Stomach (tissue), 9 donors: ENCODE data around the gene CAPN8. TPM values are rescaled to one million over a fixed set of nuclear protein-coding genes. Genes with fewer than 3 reads are reported as not detected.

Experiments used
- DNase-seq, 2 donors: peaks; one replicate each; pipeline versions ENCODE4 v3.0.0 to v3.0.0-alpha.2; 2013 to 2019
- H3K27ac ChIP-seq, 5 donors: fragments of 200-600 bp in 4 of 5; sonication (generic) in 4 of 5; one replicate each; pipeline ENCODE4 v1.5.1; 2013 to 2019; ENCODE audit warnings: mild to moderate bottlenecking in 1 of 5, moderate library complexity in 1 of 5
- H3K27me3 ChIP-seq, 3 donors: fragments of 200-600 bp; sonication (generic); one replicate each; pipeline ENCODE4 v1.5.1; 2017 to 2019; ENCODE audit warnings: mixed run types in 1 of 3
- H3K36me3 ChIP-seq, 4 donors: fragments of 200-600 bp; sonication (generic); 1 replicate in 3 of 4; 2 replicates in 1 of 4; pipeline ENCODE4 v1.5.1; 2016 to 2019
- H3K4me1 ChIP-seq, 4 donors: fragments of 200-600 bp; sonication (generic); one replicate each; pipeline ENCODE4 v1.5.1; 2016 to 2019
- H3K4me3 ChIP-seq, 4 donors: fragments of 200-600 bp; sonication (generic) in 3 of 4; one replicate each; pipeline ENCODE4 v1.5.1; 2016 to 2019; ENCODE audit warnings: mild to moderate bottlenecking in 1 of 4
- H3K9me3 ChIP-seq, 4 donors: fragments of 200-600 bp; sonication (generic); one replicate each; pipeline ENCODE4 v1.5.1; 2016 to 2019
- EP300 ChIP-seq: sonication (generic); formaldehyde crosslinking; IDR thresholded peaks from one replicate; pipeline ENCODE4 v1.6.1; 2017; ENCODE audit warnings: antibody characterized with exemption
- POLR2A ChIP-seq, 4 donors: fragments of 450-650 bp; IDR thresholded peaks; one replicate each; pipeline ENCODE4 v1.6.1; 2016; ENCODE audit warnings: antibody characterized with exemption in 4 of 4, control low read depth in 2 of 4, mild to moderate bottlenecking in 1 of 4, moderate library complexity in 1 of 4
- POLR2AphosphoS5 ChIP-seq, 3 donors: sonication (generic); formaldehyde crosslinking; IDR thresholded peaks; one replicate each; pipeline ENCODE4 v1.6.1; 2016; ENCODE audit warnings: antibody characterized with exemption in 3 of 3
- WGBS, 5 donors: extraction: QIAGEN DNeasy Blood & Tissue Kit in 3 of 5; methylation state at CpG; one replicate each; pipeline versions ENCODE4 v1.1.5 to v1.1.7; 2013 to 2018; 5-methylcytosine and 5-hydroxymethylcytosine counted together
- intact Hi-C: fragments of 100-400 bp; cut with DNase I; formaldehyde crosslinking; loops from one replicate; pipeline ENCODE4 v1.15.1; 2023; ENCODE audit warnings: low total_unique reads
- polyA plus RNA-seq, 3 donors: library from polyadenylated mRNA; stranded (reverse); fragments of 200-250 nt; gene quantifications; one replicate each; pipeline ENCODE4 v1.2.3, GENCODE V29; 2013
- total RNA-seq, 5 donors: library from RNA; depleted of rRNA; stranded (reverse); fragments of >200 nt; gene quantifications; one replicate each; pipeline versions ENCODE4 v1.1.0 to v1.2.3, GENCODE V29; 2014 to 2016
- TF ChIP-seq, protein P1 (sequence below), 7 experiments: fragments of 450-650 bp in 4 of 7; fragments of 200-600 bp in 3 of 7; sonication (generic) in 3 of 7; IDR thresholded peaks; one replicate each; pipeline ENCODE4 v1.5.1; 2016 to 2019; ENCODE audit warnings: antibody characterized with exemption in 7 of 7, control low read depth in 2 of 7, mild to moderate bottlenecking in 1 of 7
- donor health status: healthy with polysubstance abuse.
- donor health status: Bipolar disorder and iron deficiency.
- donor health status: healthy.

Gene CAPN8
- total and polyA plus RNA-seq, 8 donors: 28.3 to 581 (median 134) TPM

DNA sequence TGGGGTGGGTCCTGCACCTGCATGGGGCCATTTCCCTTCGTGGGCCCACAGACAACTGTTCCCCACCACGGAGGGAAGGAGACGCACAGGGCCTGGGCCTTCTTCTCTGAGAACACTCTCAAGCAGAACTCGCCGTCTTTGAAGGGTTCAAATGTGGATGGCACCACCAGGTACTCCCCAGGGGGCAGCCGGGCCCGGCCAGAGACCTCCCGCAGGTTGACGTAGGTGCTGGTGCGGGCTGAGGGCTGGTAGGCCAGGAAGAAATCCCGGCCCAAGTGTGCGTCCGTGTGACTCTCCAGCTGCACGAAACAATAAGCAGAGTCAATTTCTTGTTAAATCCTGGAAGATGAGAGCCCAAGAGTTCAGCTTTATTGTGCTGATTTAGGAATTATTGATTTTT lies 56.4 kb downstream of the CAPN8 start:
- 90 to 97% (median 95%) methylated on average over 14 of the region's 14 CpGs for WGBS, 5 donors
- no peak for DNase-seq
- H3K9me3 ChIP-seq: no peaks in the 10 kb centered on the region
- peaks cover 0 to 27% (median 1%) of the 10 kb centered on the region in 4 donors for H3K36me3 ChIP-seq
- no peak for TF ChIP-seq POLR2A (IDR thresholded peaks at IDR 0.05)
- no peak for TF ChIP-seq POLR2AphosphoS5 (IDR thresholded peaks at IDR 0.05)
- TF ChIP-seq EP300: no peak
- TF ChIP-seq, protein P1, sequence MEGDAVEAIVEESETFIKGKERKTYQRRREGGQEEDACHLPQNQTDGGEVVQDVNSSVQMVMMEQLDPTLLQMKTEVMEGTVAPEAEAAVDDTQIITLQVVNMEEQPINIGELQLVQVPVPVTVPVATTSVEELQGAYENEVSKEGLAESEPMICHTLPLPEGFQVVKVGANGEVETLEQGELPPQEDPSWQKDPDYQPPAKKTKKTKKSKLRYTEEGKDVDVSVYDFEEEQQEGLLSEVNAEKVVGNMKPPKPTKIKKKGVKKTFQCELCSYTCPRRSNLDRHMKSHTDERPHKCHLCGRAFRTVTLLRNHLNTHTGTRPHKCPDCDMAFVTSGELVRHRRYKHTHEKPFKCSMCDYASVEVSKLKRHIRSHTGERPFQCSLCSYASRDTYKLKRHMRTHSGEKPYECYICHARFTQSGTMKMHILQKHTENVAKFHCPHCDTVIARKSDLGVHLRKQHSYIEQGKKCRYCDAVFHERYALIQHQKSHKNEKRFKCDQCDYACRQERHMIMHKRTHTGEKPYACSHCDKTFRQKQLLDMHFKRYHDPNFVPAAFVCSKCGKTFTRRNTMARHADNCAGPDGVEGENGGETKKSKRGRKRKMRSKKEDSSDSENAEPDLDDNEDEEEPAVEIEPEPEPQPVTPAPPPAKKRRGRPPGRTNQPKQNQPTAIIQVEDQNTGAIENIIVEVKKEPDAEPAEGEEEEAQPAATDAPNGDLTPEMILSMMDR (IDR thresholded peaks at IDR 0.05): no peak
- no peak overlapping the region for H3K27ac ChIP-seq
- intact Hi-C loops: no loop called here
- H3K4me3 ChIP-seq: no peak overlapping the region
- H3K4me1 ChIP-seq: no peaks in the 10 kb centered on the region
- no peaks in the 10 kb centered on the region for H3K27me3 ChIP-seq

DNA sequence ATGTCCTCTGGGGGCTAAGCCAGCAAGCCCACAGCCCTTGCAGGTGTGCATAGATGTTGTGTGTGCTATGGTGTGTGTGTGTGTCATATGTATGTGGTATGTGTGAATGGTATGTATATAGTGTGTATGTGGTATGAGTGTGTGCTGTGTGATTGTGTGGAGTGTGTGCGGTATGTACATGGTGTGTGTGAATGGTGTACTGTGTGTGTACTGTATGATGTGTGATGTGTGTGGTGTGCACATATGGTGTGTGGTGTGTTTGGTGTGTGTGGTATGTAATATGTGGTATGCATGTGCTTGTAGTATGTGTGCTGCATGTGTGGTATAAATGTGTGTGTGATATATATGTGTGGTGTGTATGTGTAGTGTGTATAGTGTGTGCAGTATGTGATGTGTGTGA lies 107.0 kb downstream of the CAPN8 start:
- no peaks in the 10 kb centered on the region for H3K9me3 ChIP-seq
- TF ChIP-seq POLR2AphosphoS5 (IDR thresholded peaks at IDR 0.05) (no peak), EP300 (no peak), POLR2A (IDR thresholded peaks at IDR 0.05) (no peak)
- TF ChIP-seq, protein P1 (IDR thresholded peaks at IDR 0.05): no peak
- 94 to 100% (median 100%) methylated on average over 1 of the region's 1 CpG for WGBS, 5 donors
- H3K27me3 ChIP-seq: no peaks in the 10 kb centered on the region
- intact Hi-C loops: no loop called here
- no peak overlapping the region for H3K27ac ChIP-seq
- H3K4me1 ChIP-seq: no peaks in the 10 kb centered on the region
- peaks cover 0 to 5% (median 2%) of the 10 kb centered on the region in 4 donors for H3K36me3 ChIP-seq
- H3K4me3 ChIP-seq: no peak overlapping the region
- DNase-seq: no peak

DNA sequence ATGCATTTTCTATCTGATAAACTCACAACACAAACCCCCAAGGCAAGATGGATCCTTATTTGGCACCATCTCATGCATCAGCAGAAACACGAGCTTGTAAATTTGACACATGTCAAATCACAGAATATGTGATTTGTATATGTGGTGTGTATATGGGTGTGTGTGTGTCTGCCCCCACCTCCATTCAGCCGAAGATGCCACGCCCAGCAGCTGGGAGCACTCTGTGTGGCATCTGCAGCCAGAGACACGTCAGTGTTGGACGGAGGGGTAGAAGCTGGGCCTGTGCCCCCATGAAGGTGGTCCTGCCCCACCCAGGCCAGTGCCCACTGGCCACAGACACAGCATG lies 108.4 kb downstream of the CAPN8 start:
- intact Hi-C loops: no loop called here
- TF ChIP-seq EP300: no peak
- TF ChIP-seq, protein P1 (IDR thresholded peaks at IDR 0.05): no peak
- 72 to 80% (median 76%) methylated on average over 3 to 5 of the region's 5 CpGs for WGBS, 5 donors

DNA sequence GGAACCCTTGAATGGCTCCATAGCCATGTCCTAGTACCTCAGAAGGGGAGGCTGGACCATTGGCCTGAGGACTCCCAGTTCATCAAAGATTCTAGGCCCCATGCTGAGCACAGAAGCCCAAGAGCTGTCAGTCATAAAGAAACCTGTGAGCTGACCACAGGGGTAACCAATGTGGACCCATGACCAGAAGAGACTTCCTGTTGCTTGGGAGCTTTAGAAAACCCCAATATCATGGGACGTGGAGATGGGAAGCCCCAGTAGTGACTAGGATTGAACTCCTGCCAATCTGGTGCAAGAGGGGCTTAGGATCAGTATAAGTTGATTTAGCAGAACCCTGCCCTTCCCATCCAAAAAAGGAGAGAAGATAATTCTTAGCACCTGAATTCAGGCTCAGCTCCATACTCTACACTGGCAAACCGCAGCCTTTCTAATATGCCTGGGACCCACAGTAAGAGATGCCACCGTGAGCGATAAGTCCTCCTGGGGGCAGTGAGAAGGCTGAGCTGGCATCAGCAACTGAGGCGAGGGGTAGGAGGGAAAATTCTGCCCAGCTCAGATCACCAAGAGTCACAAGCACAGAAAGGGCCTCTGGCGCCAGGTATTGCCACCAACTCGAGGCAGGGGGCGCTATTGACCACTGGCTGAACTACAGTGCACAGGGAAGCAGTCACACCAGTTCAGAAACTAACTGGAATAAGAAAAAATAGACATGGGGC lies 108.9 kb downstream of the CAPN8 start:
- H3K4me3 ChIP-seq: no peak overlapping the region
- no peaks in the 10 kb centered on the region for H3K9me3 ChIP-seq
- TF ChIP-seq POLR2AphosphoS5 (IDR thresholded peaks at IDR 0.05): no peak
- TF ChIP-seq, protein P1 (IDR thresholded peaks at IDR 0.05): peak in 5 of 7 experiments; percentile 50 to 75 (median 59)
- TF ChIP-seq EP300: no peak
- no peak for TF ChIP-seq POLR2A (IDR thresholded peaks at IDR 0.05)
- no peak overlapping the region for H3K27ac ChIP-seq
- 49 to 52% (median 51%) methylated on average over 8 of the region's 8 CpGs for WGBS, 5 donors
- intact Hi-C loops: no loop called here
- peak; percentile 67 to 75 for DNase-seq
- peaks cover 0 to 14% (median 2%) of the 10 kb centered on the region in 4 donors for H3K36me3 ChIP-seq
- H3K4me1 ChIP-seq: no peaks in the 10 kb centered on the region
- H3K27me3 ChIP-seq: no peaks in the 10 kb centered on the region

More for the DNA sequence above, 108.4 kb downstream of the CAPN8 start:
- Histone ChIP-seq H3K4me1 (no peaks in the 10 kb centered on the region), H3K27ac (no peak overlapping the region), H3K9me3 (no peaks in the 10 kb centered on the region), H3K36me3 (peaks cover 0 to 11% (median 2%) of the 10 kb centered on the region in 4 donors), H3K27me3 (no peaks in the 10 kb centered on the region), H3K4me3 (no peak overlapping the region)
- no peak for DNase-seq
